ENCODE results near the gene XPR1. TPM values are rescaled to one million over a fixed set of nuclear protein-coding genes. Genes with fewer than 3 reads are reported as not detected.

XPR1 gene
- total and polyA plus RNA-seq, 2 of the 8 experiments (the other 6 are each of a cell fraction or from before 2014, with no cell fraction given), result 28.6 to 43.9 TPM

- no peak overlapping the region for H2AK5ac ChIP-seq (ENCODE audit: low read depth, low read length)
- no peaks in the 10 kb centered on the region for H3K9me3 ChIP-seq (ENCODE audit: insufficient read depth in 2 of 2, low read depth in 1 of 2, low read length in 1 of 2)
- FAIRE-seq, result no peak
- DNase-seq (ENCODE audit: low read depth in 1 of 2, low spot score in 2 of 2), result no peak
- no peak overlapping the region for H4K8ac ChIP-seq (ENCODE audit: extremely low read depth, insufficient read depth, low read length)
- no peaks in the 10 kb centered on the region for H3K27me3 ChIP-seq (replicated peaks in 1 of 4; ENCODE audit: control insufficient read depth in 3 of 4, extremely low read depth in 1 of 4, insufficient read depth in 3 of 4, low read length in 3 of 4)
- POLR2A ChIA-PET (ENCODE audit: partially characterized antibody), result no interaction called here
- H4K91ac ChIP-seq (replicated peaks; ENCODE audit: insufficient read length, low read length), result no peak overlapping the region
- no peaks in the 10 kb centered on the region for H3K23me2 ChIP-seq (ENCODE audit: low read depth, low read length)
- no peak overlapping the region for H3K56ac ChIP-seq (replicated peaks; ENCODE audit: insufficient read length, low read depth, low read length)
- no peaks in the 10 kb centered on the region for H3K79me1 ChIP-seq (ENCODE audit: low read depth, low read length)
- H3K4ac ChIP-seq (replicated peaks; ENCODE audit: insufficient read length, low read depth, low read length), result no peak overlapping the region
- no peak overlapping the region for H2BK12ac ChIP-seq (ENCODE audit: low read depth, low read length)
- CTCF ChIA-PET (ENCODE audit: partially characterized antibody), result no interaction called here
- H3K23ac ChIP-seq (ENCODE audit: insufficient read length), result no peak overlapping the region
- no peak overlapping the region for H2BK5ac ChIP-seq (ENCODE audit: low read depth, low read length)
- H4K20me1 ChIP-seq (replicated peaks in 1 of 2; ENCODE audit: control insufficient read depth in 1 of 2, insufficient read depth in 2 of 2, low read length in 2 of 2), result no peaks in the 10 kb centered on the region
- 87% methylated on average over 2 of the region's 2 CpGs; no CpG with 5 or more reads in 1 of the 2 experiments for WGBS, 2 experiments (ENCODE audit: extremely low coverage in 1 of 2, insufficient coverage in 1 of 2, insufficient read length in 1 of 2, insufficient replicate concordance in 2 of 2, low coverage in 1 of 2, low lambda C conversion rate in 2 of 2, missing lambda C conversion rate in 1 of 2)
- no peak overlapping the region for H2BK15ac ChIP-seq (ENCODE audit: low read length)
- no peak overlapping the region for H3K4me2 ChIP-seq (ENCODE audit: insufficient read depth in 1 of 2, low read depth in 2 of 2, low read length in 2 of 2)
- no peak overlapping the region for H3K27ac ChIP-seq (ENCODE audit: low read depth, low read length)
- no peak overlapping the region for H4K5ac ChIP-seq (ENCODE audit: insufficient read length, low read depth, low read length)
- H3K4me3 ChIP-seq (ENCODE audit: extremely low read depth in 1 of 4, insufficient read depth in 2 of 4, low read depth in 3 of 4, low read length in 4 of 4), result no peak overlapping the region
- no peak overlapping the region for H2BK20ac ChIP-seq (ENCODE audit: low read length)
- no peak overlapping the region for H2AFZ ChIP-seq (ENCODE audit: low read length)
- H3K18ac ChIP-seq (ENCODE audit: extremely low read depth, low read length), result no peak overlapping the region
- no peak overlapping the region for H2BK120ac ChIP-seq (replicated peaks; ENCODE audit: low read depth, low read length)
- no peak overlapping the region for H3K14ac ChIP-seq (ENCODE audit: insufficient read length)
- H3K36me3 ChIP-seq (ENCODE audit: control insufficient read depth in 2 of 4, insufficient read depth in 4 of 4, low read length in 3 of 4), result no peaks in the 10 kb centered on the region; a peak in 2 of 8 replicates
- no peaks in the 10 kb centered on the region for H3K79me2 ChIP-seq (ENCODE audit: control insufficient read depth in 1 of 2, insufficient read depth in 2 of 2, low read length in 2 of 2)
- no peak overlapping the region for H3K9ac ChIP-seq (replicated peaks in 1 of 4; ENCODE audit: extremely low read depth in 1 of 4, low read depth in 3 of 4, low read length in 3 of 4)
- no peaks in the 10 kb centered on the region for H3K4me1 ChIP-seq (replicated peaks in 1 of 4; ENCODE audit: control insufficient read depth in 3 of 4, insufficient read depth in 4 of 4, low read length in 3 of 4)
- no peak for TF ChIP-seq POLR2AphosphoS5 (IDR thresholded peaks at IDR 0.05; ENCODE audit: low read depth, low read length)
- no peak for TF ChIP-seq EZH2 (IDR thresholded peaks at IDR 0.05; ENCODE audit: low read depth, low read length, severe bottlenecking)
- TF ChIP-seq BCL11A (IDR thresholded peaks at IDR 0.05; ENCODE audit: low read depth in 2 of 2, low read length in 2 of 2), result no peak
- TF ChIP-seq NRF1 (IDR thresholded peaks at IDR 0.05; ENCODE audit: low read depth, low read length), result no peak
- TF ChIP-seq CTBP2 (IDR thresholded peaks at IDR 0.05; ENCODE audit: borderline replicate concordance, insufficient read depth, insufficient read length, low read length), result no peak
- no peak for TF ChIP-seq POU5F1 (IDR thresholded peaks at IDR 0.05; ENCODE audit: low read depth, low read length)
- no peak for TF ChIP-seq SP2 (IDR thresholded peaks at IDR 0.05; ENCODE audit: low read length)
- TF ChIP-seq E2F6 (IDR thresholded peaks at IDR 0.05), result no peak
- TF ChIP-seq BRCA1 (IDR thresholded peaks at IDR 0.05; ENCODE audit: low read depth, low read length), result no peak
- TF ChIP-seq TBP (IDR thresholded peaks at IDR 0.05; ENCODE audit: low read depth, low read length), result no peak
- no peak for TF ChIP-seq CREB1 (IDR thresholded peaks at IDR 0.05)
- TF ChIP-seq RBBP5 (IDR thresholded peaks at IDR 0.05; ENCODE audit: borderline replicate concordance, low read depth, low read length), result no peak
- TF ChIP-seq HDAC6 (IDR thresholded peaks at IDR 0.05; ENCODE audit: low read depth, low read length), result no peak
- TF ChIP-seq GABPA (IDR thresholded peaks at IDR 0.05; ENCODE audit: borderline replicate concordance, insufficient read depth, low read length), result no peak
- TF ChIP-seq CBX5 (IDR thresholded peaks at IDR 0.05; ENCODE audit: low read depth, low read length), result no peak
Measured at GRCh38 chr1:180811298-180811697, 179.5 kb downstream of the XPR1 start.

Data from H1 (cell line).